Activated CD8-positive, alpha-beta memory T cell treated with anti-CD3 and anti-CD28 coated beads, Interleukin-2, amount 50 U/mL, for 4 hours (primary cell): ENCODE measurements around the gene GABBR1.

Experiments used
- DNase-seq: peaks from one replicate; pipeline ENCODE4 v3.0.0-alpha.2; 2020

Gene GABBR1

GRCh38 chr6:29617782-29618554, 15.0 kb downstream of the GABBR1 start:
- no peak for DNase-seq

- no peak for DNase-seq
Observed at GRCh38 chr6:29611426-29611825, 21.6 kb downstream of the GABBR1 start.

GRCh38 chr6:29610540-29610939, 22.4 kb downstream of the GABBR1 start:
- DNase-seq = no peak

GRCh38 chr6:29608131-29608530, 24.9 kb downstream of the GABBR1 start:
- no peak for DNase-seq

GRCh38 chr6:29603930-29604329, 29.1 kb downstream of the GABBR1 start:
- no peak for DNase-seq

- no peak for DNase-seq
Observed at GRCh38 chr6:29603456-29603855, 29.5 kb downstream of the GABBR1 start.

- DNase-seq = no peak
Observed at GRCh38 chr6:29602564-29603361, 30.2 kb downstream of the GABBR1 start.

GRCh38 chr6:29598172-29598747, 34.7 kb downstream of the GABBR1 start:
- no peak for DNase-seq

- no peak for DNase-seq
Observed at GRCh38 chr6:29597184-29597583, 35.8 kb downstream of the GABBR1 start.

GRCh38 chr6:29596381-29596900, 36.5 kb downstream of the GABBR1 start:
- no peak for DNase-seq

GRCh38 chr6:29593199-29593855, 39.7 kb downstream of the GABBR1 start:
- DNase-seq = no peak

- DNase-seq = no peak
Observed at GRCh38 chr6:29591677-29592076, 41.3 kb downstream of the GABBR1 start.

- DNase-seq = no peak
Observed at GRCh38 chr6:29590218-29590808, 42.7 kb downstream of the GABBR1 start.

- DNase-seq = peak; percentile 47
Observed at GRCh38 chr6:29589423-29590048, 43.4 kb downstream of the GABBR1 start.

GRCh38 chr6:29584821-29585220, 48.2 kb downstream of the GABBR1 start, which contains the start of gene OR2H2:
Gene OR2H2 (plus strand): TSS chr6:29585121. CDS start chr6:29587945, 2,824 bp downstream.
- DNase-seq = no peak

GRCh38 chr6:29577544-29577943, 55.4 kb downstream of the GABBR1 start:
- no peak for DNase-seq

- DNase-seq = no peak
Observed at GRCh38 chr6:29576056-29576455, 56.9 kb downstream of the GABBR1 start.

- no peak for DNase-seq
Observed at GRCh38 chr6:29567991-29568390, 65.0 kb downstream of the GABBR1 start.

GRCh38 chr6:29567541-29567940, 65.4 kb downstream of the GABBR1 start:
- no peak for DNase-seq

GRCh38 chr6:29566856-29567255, 66.1 kb downstream of the GABBR1 start:
- DNase-seq = no peak

GRCh38 chr6:29564875-29565274, 68.1 kb downstream of the GABBR1 start:
- DNase-seq = no peak

GRCh38 chr6:29563435-29563965, 69.5 kb downstream of the GABBR1 start:
- DNase-seq = no peak
